Tibial nerve (tissue), 4 donors: ENCODE results near the gene SIM2.

Experiments used
- EP300 ChIP-seq, 2 donors: sonication (generic); formaldehyde crosslinking; IDR thresholded peaks; one replicate each; pipeline ENCODE4 v1.6.1; 2017; ENCODE audit warnings: antibody characterized with exemption in 2 of 2, mild to moderate bottlenecking in 1 of 2
- POLR2A ChIP-seq, 2 donors: fragments of 450-650 bp; IDR thresholded peaks; one replicate each; pipeline ENCODE4 v1.6.1; 2017; ENCODE audit warnings: antibody characterized with exemption in 2 of 2, mild to moderate bottlenecking in 2 of 2, moderate library complexity in 2 of 2
- TF ChIP-seq, protein P1 (sequence below), 5 experiments: fragments of 200-600 bp in 3 of 5; fragments of 450-650 bp in 2 of 5; sonication (generic) in 3 of 5; IDR thresholded peaks; one replicate each; pipeline ENCODE4 v1.5.1; 2016 to 2019; ENCODE audit warnings: antibody characterized with exemption in 5 of 5, mild to moderate bottlenecking in 3 of 5, moderate library complexity in 2 of 5

- TF ChIP-seq, protein P1, sequence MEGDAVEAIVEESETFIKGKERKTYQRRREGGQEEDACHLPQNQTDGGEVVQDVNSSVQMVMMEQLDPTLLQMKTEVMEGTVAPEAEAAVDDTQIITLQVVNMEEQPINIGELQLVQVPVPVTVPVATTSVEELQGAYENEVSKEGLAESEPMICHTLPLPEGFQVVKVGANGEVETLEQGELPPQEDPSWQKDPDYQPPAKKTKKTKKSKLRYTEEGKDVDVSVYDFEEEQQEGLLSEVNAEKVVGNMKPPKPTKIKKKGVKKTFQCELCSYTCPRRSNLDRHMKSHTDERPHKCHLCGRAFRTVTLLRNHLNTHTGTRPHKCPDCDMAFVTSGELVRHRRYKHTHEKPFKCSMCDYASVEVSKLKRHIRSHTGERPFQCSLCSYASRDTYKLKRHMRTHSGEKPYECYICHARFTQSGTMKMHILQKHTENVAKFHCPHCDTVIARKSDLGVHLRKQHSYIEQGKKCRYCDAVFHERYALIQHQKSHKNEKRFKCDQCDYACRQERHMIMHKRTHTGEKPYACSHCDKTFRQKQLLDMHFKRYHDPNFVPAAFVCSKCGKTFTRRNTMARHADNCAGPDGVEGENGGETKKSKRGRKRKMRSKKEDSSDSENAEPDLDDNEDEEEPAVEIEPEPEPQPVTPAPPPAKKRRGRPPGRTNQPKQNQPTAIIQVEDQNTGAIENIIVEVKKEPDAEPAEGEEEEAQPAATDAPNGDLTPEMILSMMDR (IDR thresholded peaks at IDR 0.05): no peak
- no peak for TF ChIP-seq POLR2A (IDR thresholded peaks at IDR 0.05)
- no peak for TF ChIP-seq EP300 (IDR thresholded peaks at IDR 0.05)
Observed at GRCh38 chr21:36705679-36706481, 7.0 kb downstream of the SIM2 start.
